GM12878 (cell line): ENCODE data around the gene PACS1. TPM values are rescaled to one million over a fixed set of nuclear protein-coding genes. Genes with fewer than 3 reads are reported as not detected.
A peak's percentile ranks its signal among the peaks of the same experiment; 100 is the strongest.

Source experiments
- BACH1 ChIP-seq: fragments of 450-650 bp; IDR thresholded peaks from 2 replicates; pipeline ENCODE4 v1.6.1; 2017; ENCODE audit warnings: mild to moderate bottlenecking, borderline replicate concordance
- BRCA1 ChIP-seq: IDR thresholded peaks from 2 replicates; pipeline ENCODE4 v1.6.1; 2011; ENCODE audit warnings: low read depth, low read length, improper control_type of control experiment
- CBX3 ChIP-seq: fragments of 200-600 bp; sonication (generic); IDR thresholded peaks from 2 replicates; pipeline ENCODE4 v1.6.1; 2016; ENCODE audit warnings: low read depth, borderline replicate concordance
- CHD2 ChIP-seq: IDR thresholded peaks from 2 replicates; pipeline ENCODE4 v1.6.1; 2011; ENCODE audit warnings: low read depth, low read length, improper control_type of control experiment, borderline replicate concordance
- E2F8 ChIP-seq: fragments of 450-650 bp; IDR thresholded peaks from 2 replicates; pipeline ENCODE4 v1.6.1; 2018; ENCODE audit warnings: mild to moderate bottlenecking, low read depth, moderate library complexity; ENCODE audit not compliant: partially characterized antibody
- ESRRA ChIP-seq: IDR thresholded peaks from 2 replicates; pipeline ENCODE4 v1.6.1; 2012; ENCODE audit warnings: mild to moderate bottlenecking, low read length, improper control_type of control experiment
- ETV6 ChIP-seq, 2 experiments: fragments of 450-650 bp in 1 of 2; IDR thresholded peaks in 1 of 2; conservative IDR thresholded peaks in 1 of 2; 2 replicates each; pipeline ENCODE4 v1.6.1; 2014; ENCODE audit warnings: antibody characterized with exemption in 1 of 2, borderline replicate concordance in 1 of 2, low read depth in 1 of 2, mild to moderate bottlenecking in 1 of 2, moderate library complexity in 1 of 2
- HDAC2 ChIP-seq: fragments of 200-600 bp; sonication (generic); IDR thresholded peaks from 2 replicates; pipeline ENCODE4 v1.6.1; 2017
- HDGF ChIP-seq: fragments of 450-650 bp; IDR thresholded peaks from 2 replicates; pipeline ENCODE4 v1.6.1; 2016; ENCODE audit warnings: antibody characterized with exemption
- IRF5 ChIP-seq: fragments of 450-650 bp; IDR thresholded peaks from 2 replicates; pipeline ENCODE4 v1.6.1; 2017; ENCODE audit warnings: borderline replicate concordance
- KDM1A ChIP-seq: fragments of 200-600 bp; sonication (generic); IDR thresholded peaks from 2 replicates; pipeline ENCODE4 v1.6.1; 2016; ENCODE audit warnings: borderline replicate concordance
- KLF5 ChIP-seq: fragments of 450-650 bp; IDR thresholded peaks from 2 replicates; pipeline ENCODE4 v1.6.1; 2014; ENCODE audit warnings: mild to moderate bottlenecking; ENCODE audit not compliant: partially characterized antibody
- NFXL1 ChIP-seq: fragments of 450-650 bp; IDR thresholded peaks from 2 replicates; pipeline ENCODE4 v1.6.1; 2017; ENCODE audit warnings: antibody characterized with exemption, mild to moderate bottlenecking, borderline replicate concordance
- NR2C1 ChIP-seq: fragments of 450-650 bp; IDR thresholded peaks from 2 replicates; pipeline ENCODE4 v1.6.1; 2017; ENCODE audit warnings: antibody characterized with exemption, mild to moderate bottlenecking, moderate library complexity
- POLR2A ChIP-seq: IDR thresholded peaks from 2 replicates; pipeline ENCODE4 v1.6.1; 2011; ENCODE audit warnings: low read depth, mild to moderate bottlenecking, low read length
- RCOR1 ChIP-seq: conservative IDR thresholded peaks from 2 replicates; pipeline ENCODE4 v1.6.1; 2012; ENCODE audit warnings: low read depth, low read length, improper control_type of control experiment
- SIN3A ChIP-seq: IDR thresholded peaks from 2 replicates; pipeline ENCODE4 v1.6.1; 2012; ENCODE audit warnings: low read depth, low read length, improper control_type of control experiment
- SMAD1 ChIP-seq: fragments of 450-650 bp; IDR thresholded peaks from 2 replicates; pipeline ENCODE4 v1.6.1; 2018; ENCODE audit warnings: mild to moderate bottlenecking, low read depth; ENCODE audit not compliant: partially characterized antibody
- SMAD5 ChIP-seq: IDR thresholded peaks from 2 replicates; pipeline ENCODE4 v1.6.1; 2016; ENCODE audit warnings: antibody characterized with exemption, low read depth
- SMARCA5 ChIP-seq: fragments of 450-650 bp; IDR thresholded peaks from 2 replicates; pipeline ENCODE4 v1.6.1; 2017; ENCODE audit warnings: mild to moderate bottlenecking
- SPI1 ChIP-seq: IDR thresholded peaks from 2 replicates; pipeline ENCODE4 v1.6.1; 2011; ENCODE audit warnings: low read depth, mild to moderate bottlenecking, low read length, moderate library complexity, borderline replicate concordance; ENCODE audit not compliant: insufficient read depth
- TCF12 ChIP-seq: IDR thresholded peaks from 2 replicates; pipeline ENCODE4 v1.6.1; 2011; ENCODE audit warnings: low read depth, mild to moderate bottlenecking, low read length
- USF1 ChIP-seq: IDR thresholded peaks from 2 replicates; pipeline ENCODE4 v1.6.1; 2011; ENCODE audit warnings: borderline replicate concordance, low read depth, mild to moderate bottlenecking, moderate library complexity, mixed read lengths, low read length; ENCODE audit not compliant: insufficient read depth; ENCODE audit errors: extremely low read length
- WRNIP1 ChIP-seq: IDR thresholded peaks from 2 replicates; pipeline ENCODE4 v1.6.1; 2011; ENCODE audit warnings: low read depth, low read length, improper control_type of control experiment, borderline replicate concordance
- YY1 ChIP-seq: IDR thresholded peaks from 2 replicates; pipeline ENCODE4 v1.6.1; 2011; ENCODE audit warnings: low read depth, mild to moderate bottlenecking, low read length
- ZZZ3 ChIP-seq: IDR thresholded peaks from 2 replicates; pipeline ENCODE4 v1.6.1; 2011; ENCODE audit warnings: low read depth; ENCODE audit not compliant: control insufficient read depth, insufficient read length
- polyA plus RNA-seq, 11 experiments: library from polyadenylated mRNA; depleted of rRNA in 4 of 11; unstranded in 6 of 11; stranded (reverse) in 5 of 11; fragments of >200 nt; fragmentation: Nextera tagmentation in 4 of 11; fragmentation: Illumina TruSeq in 1 of 11; extraction: Ambion mirVana in 4 of 11; extraction: Trizol in 1 of 11; gene quantifications; 1 replicate in 1 of 11; 2 replicates in 10 of 11; pipeline versions ENCODE4 v1.2.1 to v1.2.3, GENCODE V29; 2011 to 2016; ENCODE audit warnings: inconsistent platforms in 2 of 11, missing spikeins in 2 of 11, low read depth in 1 of 11
- total RNA-seq, 4 experiments: library from RNA; depleted of rRNA in 3 of 4; stranded (reverse); fragments of >200 nt in 3 of 4; fragmentation: Illumina TruSeq in 1 of 4; extraction: Trizol in 1 of 4; gene quantifications; 2 replicates each; pipeline versions ENCODE4 v1.2.1 to v1.2.3, GENCODE V29; 2013 to 2021

Gene PACS1
- total and polyA plus RNA-seq, 10 of the 15 experiments (the other 5 are each of a cell fraction or from before 2014, with no cell fraction given): 1.1 to 74.3 (median 17.9) TPM

GRCh38 chr11:66267379-66268243, 197.5 kb downstream of the PACS1 start (continued):
- TF ChIP-seq CHD2 (peak; percentile 98), BRCA1 (peak; percentile 74), NFXL1 (no peak), E2F8 (peak; percentile 25), KDM1A (no peak), WRNIP1 (no peak), USF1 (no peak), TCF12 (no peak), HDAC2 (no peak), IRF5 (no peak), ETV6 (conservative IDR thresholded peaks at IDR 0.05 in 1 of 2, IDR thresholded peaks at IDR 0.05 in 1 of 2; ENCODE audit: borderline replicate concordance in 1 of 2, low read depth in 1 of 2) (no peak), NR2C1 (no peak), BACH1 (no peak), RCOR1 (0 out of 2 replicates have a peak, but pooled peaks have one; percentile 66), SMAD5 (no peak; the same call in 1 of the 2 replicates), SMAD1 (peak; percentile 16), KLF5 (peak; percentile 90), ZZZ3 (no peak), SIN3A (peak; percentile 45; the same call in 1 of the 2 replicates), YY1 (no peak), ESRRA (no peak), HDGF (no peak), SPI1 (no peak), SMARCA5 (0 out of 2 replicates have a peak, but pooled peaks have one; percentile 54), CBX3 (no peak), POLR2A (peak; percentile 68)
